Astrocyte (in vitro differentiated cells and primary cell): ENCODE results near the gene ADPRM. TPM values are rescaled to one million over a fixed set of nuclear protein-coding genes. Genes with fewer than 3 reads are reported as not detected.

Experiments
- DNase-seq: peaks from one replicate; pipeline ENCODE4 v3.0.0-alpha.2; 2010; ENCODE audit warnings: low read depth
- FAIRE-seq: peaks from 2 replicates; lab custom pipeline; 2011; peaks lifted over from hg19 to GRCh38; lab: Jason Lieb, UNC
- H2AFZ ChIP-seq: 2 replicates; pipeline ENCODE4 v1.6.0; 2012; ENCODE audit warnings: low read depth, low read length, inconsistent platforms
- H3K27ac ChIP-seq: 2 replicates; pipeline ENCODE4 v1.5.1; 2011; ENCODE audit warnings: low read depth, low read length, inconsistent platforms
- H3K27me3 ChIP-seq: 2 replicates; pipeline ENCODE4 v1.6.0; 2011; ENCODE audit warnings: low read length, inconsistent platforms; ENCODE audit not compliant: insufficient read depth
- H3K36me3 ChIP-seq: 2 replicates; pipeline ENCODE4 v1.5.1; 2011; ENCODE audit warnings: low read length, inconsistent platforms; ENCODE audit not compliant: insufficient read depth
- H3K4me1 ChIP-seq: 2 replicates; pipeline ENCODE4 v1.5.1; 2011; ENCODE audit warnings: low read length, inconsistent platforms; ENCODE audit not compliant: insufficient read depth
- H3K4me2 ChIP-seq: 2 replicates; pipeline ENCODE4 v1.6.0; 2012; ENCODE audit warnings: low read length, inconsistent platforms
- H3K4me3 ChIP-seq: 2 replicates; pipeline ENCODE4 v1.5.1; 2011; ENCODE audit warnings: low read depth, mild to moderate bottlenecking, low read length, inconsistent platforms; ENCODE audit not compliant: insufficient read depth
- H3K79me2 ChIP-seq: 2 replicates; pipeline ENCODE4 v1.6.0; 2012; ENCODE audit warnings: mild to moderate bottlenecking, low read length, inconsistent platforms; ENCODE audit not compliant: insufficient read depth
- H3K9ac ChIP-seq: 2 replicates; pipeline ENCODE4 v1.6.0; 2012; ENCODE audit warnings: mild to moderate bottlenecking, low read length, inconsistent platforms
- H3K9me3 ChIP-seq: 2 replicates; pipeline ENCODE4 v1.5.1; 2012; ENCODE audit warnings: low read depth, mild to moderate bottlenecking, low read length, inconsistent platforms; ENCODE audit not compliant: insufficient read depth
- H4K20me1 ChIP-seq: 2 replicates; pipeline ENCODE4 v1.6.0; 2012; ENCODE audit warnings: low read length, inconsistent platforms; ENCODE audit not compliant: insufficient read depth
- H3K27ac Mint-ChIP-seq: one replicate; pipeline ENCODE4 v1.8.0; 2021; ENCODE audit warnings: mild to moderate bottlenecking, mixed read lengths; ENCODE audit not compliant: unreplicated experiment
- H3K27me3 Mint-ChIP-seq: one replicate; pipeline ENCODE4 v1.8.0; 2021; ENCODE audit warnings: low read depth, mixed read lengths; ENCODE audit not compliant: unreplicated experiment
- H3K36me3 Mint-ChIP-seq: one replicate; pipeline ENCODE4 v1.8.0; 2021; ENCODE audit warnings: low read depth, mixed read lengths; ENCODE audit not compliant: unreplicated experiment
- H3K4me1 Mint-ChIP-seq: one replicate; pipeline ENCODE4 v1.8.0; 2021; ENCODE audit warnings: low read depth, mixed read lengths; ENCODE audit not compliant: unreplicated experiment
- H3K4me3 Mint-ChIP-seq: one replicate; pipeline ENCODE4 v1.8.0; 2021; ENCODE audit warnings: mild to moderate bottlenecking, moderate library complexity, mixed read lengths; ENCODE audit not compliant: unreplicated experiment
- H3K9me3 Mint-ChIP-seq: one replicate; pipeline ENCODE4 v1.8.0; 2021; ENCODE audit warnings: mild to moderate bottlenecking, mixed read lengths; ENCODE audit not compliant: unreplicated experiment
- EZH2 ChIP-seq: IDR thresholded peaks from 2 replicates; pipeline ENCODE4 v1.6.1; 2012; ENCODE audit warnings: mild to moderate bottlenecking, low read length, inconsistent platforms; ENCODE audit not compliant: insufficient read depth
- total RNA-seq: library from RNA; stranded (reverse); gene quantifications from 2 replicates; pipeline ENCODE4 v1.2.1, GENCODE V29; 2021
- TF ChIP-seq, protein P1 (sequence below): IDR thresholded peaks from 2 replicates; pipeline ENCODE4 v1.5.1; 2011; ENCODE audit warnings: low read depth, mild to moderate bottlenecking, inconsistent platforms, low read length, moderate library complexity; ENCODE audit not compliant: insufficient read depth

ADPRM gene
- total RNA-seq, 1 donor from 2014 or later, result 11.3 TPM

DNA sequence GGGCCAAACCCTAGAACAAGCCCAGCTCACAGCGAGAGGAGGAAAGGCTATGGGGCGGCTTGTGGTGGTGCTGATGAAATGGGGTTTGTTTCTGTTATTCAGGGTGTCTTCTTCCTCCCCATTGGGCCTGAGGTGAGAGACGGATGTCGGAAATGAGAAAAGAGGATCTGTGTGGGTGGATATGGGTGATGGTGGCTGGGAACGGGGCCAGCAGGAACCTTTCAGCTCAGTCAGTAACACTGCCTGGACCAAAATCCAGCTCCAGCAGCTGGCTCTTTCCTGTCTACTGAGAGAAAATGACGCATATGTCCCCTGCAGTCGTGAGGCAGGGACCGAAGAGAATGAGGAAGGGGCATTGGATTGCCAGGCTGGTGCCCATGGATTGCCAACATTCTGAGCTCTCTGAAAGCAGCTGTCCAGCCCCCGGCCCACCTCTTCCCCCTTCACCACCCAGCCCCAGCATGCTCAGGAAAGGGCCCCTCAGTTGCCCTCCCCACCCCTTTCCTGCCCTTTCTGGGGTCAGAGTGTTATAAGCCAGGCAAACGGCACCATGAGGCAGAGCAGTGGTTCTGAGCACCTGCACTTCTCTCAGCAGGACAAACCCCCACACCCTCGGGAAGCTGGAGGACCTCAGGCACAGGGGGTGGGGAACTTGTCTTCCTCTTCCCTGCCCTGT, 44.3 kb upstream of the ADPRM start:
- no peak for FAIRE-seq

DNA sequence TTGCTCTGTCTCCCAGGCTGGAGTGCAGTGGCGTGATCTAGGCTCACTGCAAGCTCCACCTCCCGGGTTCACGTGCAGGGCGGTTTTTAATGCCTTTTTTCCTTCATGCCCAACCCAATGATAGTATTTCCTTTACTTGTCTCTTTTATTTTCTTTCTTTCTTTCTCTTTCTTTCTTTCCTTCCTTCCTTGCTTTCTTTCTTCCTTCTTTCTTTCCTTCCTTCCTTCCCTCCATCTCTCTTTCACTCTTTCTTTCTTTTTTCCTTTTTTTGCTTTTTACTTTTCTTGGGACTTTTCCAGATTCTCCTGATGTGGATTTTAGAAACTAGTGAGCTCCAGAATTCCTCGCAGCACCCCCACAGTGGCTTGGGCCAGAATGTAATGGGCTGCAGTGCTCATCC, 43.4 kb upstream of the ADPRM start:
- FAIRE-seq, result no peak
- no peaks in the 10 kb centered on the region for H3K9me3 Mint-ChIP-seq

More for the DNA sequence above, 44.3 kb upstream of the ADPRM start:
- no peak overlapping the region for H2AFZ ChIP-seq
- DNase-seq, result no peak
- H3K9ac ChIP-seq, result no peak overlapping the region
- Mint-ChIP-seq H3K4me3 (no peak overlapping the region), H3K27me3 (peaks cover 14% of the 10 kb centered on the region), H3K4me1 (peaks cover 7% of the 10 kb centered on the region), H3K9me3 (no peaks in the 10 kb centered on the region), H3K36me3 (no peaks in the 10 kb centered on the region), H3K27ac (no peak overlapping the region)
- no peaks in the 10 kb centered on the region for H3K4me1 ChIP-seq
- TF ChIP-seq EZH2, result no peak
- TF ChIP-seq, protein P1, sequence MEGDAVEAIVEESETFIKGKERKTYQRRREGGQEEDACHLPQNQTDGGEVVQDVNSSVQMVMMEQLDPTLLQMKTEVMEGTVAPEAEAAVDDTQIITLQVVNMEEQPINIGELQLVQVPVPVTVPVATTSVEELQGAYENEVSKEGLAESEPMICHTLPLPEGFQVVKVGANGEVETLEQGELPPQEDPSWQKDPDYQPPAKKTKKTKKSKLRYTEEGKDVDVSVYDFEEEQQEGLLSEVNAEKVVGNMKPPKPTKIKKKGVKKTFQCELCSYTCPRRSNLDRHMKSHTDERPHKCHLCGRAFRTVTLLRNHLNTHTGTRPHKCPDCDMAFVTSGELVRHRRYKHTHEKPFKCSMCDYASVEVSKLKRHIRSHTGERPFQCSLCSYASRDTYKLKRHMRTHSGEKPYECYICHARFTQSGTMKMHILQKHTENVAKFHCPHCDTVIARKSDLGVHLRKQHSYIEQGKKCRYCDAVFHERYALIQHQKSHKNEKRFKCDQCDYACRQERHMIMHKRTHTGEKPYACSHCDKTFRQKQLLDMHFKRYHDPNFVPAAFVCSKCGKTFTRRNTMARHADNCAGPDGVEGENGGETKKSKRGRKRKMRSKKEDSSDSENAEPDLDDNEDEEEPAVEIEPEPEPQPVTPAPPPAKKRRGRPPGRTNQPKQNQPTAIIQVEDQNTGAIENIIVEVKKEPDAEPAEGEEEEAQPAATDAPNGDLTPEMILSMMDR, result no peak
- no peak overlapping the region for H3K4me2 ChIP-seq
- H3K9me3 ChIP-seq, result no peaks in the 10 kb centered on the region
- H4K20me1 ChIP-seq, result no peaks in the 10 kb centered on the region
- H3K79me2 ChIP-seq, result no peaks in the 10 kb centered on the region
- H3K36me3 ChIP-seq, result no peaks in the 10 kb centered on the region
- H3K27ac ChIP-seq, result no peak overlapping the region
- no peak overlapping the region for H3K4me3 ChIP-seq
- H3K27me3 ChIP-seq, result no peaks in the 10 kb centered on the region

More for the DNA sequence above, 43.4 kb upstream of the ADPRM start:
- Histone ChIP-seq H3K79me2 (no peaks in the 10 kb centered on the region), H3K27ac (no peak overlapping the region), H4K20me1 (no peaks in the 10 kb centered on the region), H3K27me3 (no peaks in the 10 kb centered on the region), H3K36me3 (no peaks in the 10 kb centered on the region), H3K4me1 (no peaks in the 10 kb centered on the region), H3K4me3 (no peak overlapping the region), H2AFZ (no peak overlapping the region), H3K9me3 (no peaks in the 10 kb centered on the region), H3K9ac (no peak overlapping the region), H3K4me2 (no peak overlapping the region)
- no peak for DNase-seq
- H3K27me3 Mint-ChIP-seq, result peaks cover 15% of the 10 kb centered on the region
- TF ChIP-seq, protein P1, result no peak
- TF ChIP-seq EZH2, result no peak
- H3K4me3 Mint-ChIP-seq, result no peak overlapping the region
- H3K36me3 Mint-ChIP-seq, result peaks cover 3% of the 10 kb centered on the region
- H3K4me1 Mint-ChIP-seq, result peaks cover 5% of the 10 kb centered on the region
- no peak overlapping the region for H3K27ac Mint-ChIP-seq
